Measurements from ENCODE around the gene LILRA5.

LILRA5 gene

GRCh38 chr19:54335979-54336892 lies 23.3 kb upstream of the LILRA5 start:
- TF ChIP-seq CTCF (IDR thresholded peaks at IDR 0.05) = no peak
- no peaks in the 10 kb centered on the region for H3K9me3 ChIP-seq
- no peak overlapping the region for H3K27ac ChIP-seq
- H3K36me3 ChIP-seq = no peaks in the 10 kb centered on the region
- H3K4me1 ChIP-seq = no peaks in the 10 kb centered on the region
- intact Hi-C loops (cut with DNase I; ENCODE audit: low total_unique reads) = no loop called here
- peaks cover 0 to 27% of the 10 kb centered on the region in 2 donors for H3K27me3 ChIP-seq
- no peak overlapping the region for H3K4me3 ChIP-seq
- DNase-seq = no peak

- H3K9me3 ChIP-seq = no peaks in the 10 kb centered on the region
- no peak overlapping the region for H3K27ac ChIP-seq
- no peaks in the 10 kb centered on the region for H3K4me1 ChIP-seq
- H3K36me3 ChIP-seq = no peaks in the 10 kb centered on the region
- H3K27me3 ChIP-seq = peaks cover 0 to 29% of the 10 kb centered on the region in 2 donors
- no peak for TF ChIP-seq CTCF (IDR thresholded peaks at IDR 0.05)
- H3K4me3 ChIP-seq = no peak overlapping the region
- no peak for DNase-seq
- intact Hi-C loops (cut with DNase I; ENCODE audit: low total_unique reads) = no loop called here
Observed at GRCh38 chr19:54335164-54335563, 22.2 kb upstream of the LILRA5 start.

- TF ChIP-seq CTCF (IDR thresholded peaks at IDR 0.05) = no peak
- DNase-seq = no peak
- Histone ChIP-seq H3K9me3 (no peaks in the 10 kb centered on the region), H3K4me3 (no peak overlapping the region), H3K36me3 (no peaks in the 10 kb centered on the region), H3K4me1 (no peaks in the 10 kb centered on the region), H3K27ac (no peak overlapping the region), H3K27me3 (peaks cover 0 to 27% of the 10 kb centered on the region in 2 donors)
- intact Hi-C loops (cut with DNase I; ENCODE audit: low total_unique reads) = no loop called here
Observed at GRCh38 chr19:54333586-54334298, 20.8 kb upstream of the LILRA5 start.

- no peaks in the 10 kb centered on the region for H3K9me3 ChIP-seq
- H3K4me3 ChIP-seq = no peak overlapping the region
- no peak for TF ChIP-seq CTCF (IDR thresholded peaks at IDR 0.05)
- H3K27ac ChIP-seq = no peak overlapping the region
- intact Hi-C loops (cut with DNase I; ENCODE audit: low total_unique reads) = no loop called here
- peaks cover 0 to 14% of the 10 kb centered on the region in 2 donors for H3K27me3 ChIP-seq
- no peaks in the 10 kb centered on the region for H3K4me1 ChIP-seq
- no peaks in the 10 kb centered on the region for H3K36me3 ChIP-seq
- DNase-seq = no peak
Observed at GRCh38 chr19:54332149-54332548, 19.2 kb upstream of the LILRA5 start.

GRCh38 chr19:54331626-54332025 lies 18.7 kb upstream of the LILRA5 start:
- Histone ChIP-seq H3K27ac (no peak overlapping the region), H3K4me1 (no peaks in the 10 kb centered on the region), H3K4me3 (no peak overlapping the region), H3K36me3 (no peaks in the 10 kb centered on the region), H3K27me3 (peaks cover 0 to 14% of the 10 kb centered on the region in 2 donors), H3K9me3 (no peaks in the 10 kb centered on the region)
- TF ChIP-seq CTCF (IDR thresholded peaks at IDR 0.05) = no peak
- intact Hi-C loops (cut with DNase I; ENCODE audit: low total_unique reads) = no loop called here
- no peak for DNase-seq

Measured in tibial artery (tissue), 4 donors.